Neural cell (in vitro differentiated cells): ENCODE measurements around the gene USP3. TPM values are rescaled to one million over a fixed set of nuclear protein-coding genes. Genes with fewer than 3 reads are reported as not detected.

ENCODE experiments used
- H2AFZ ChIP-seq: fragments of 200-600, 300-800 bp; sonication (generic), shearing (Covaris generic); 2 replicates; pipeline ENCODE4 v1.6.0; 2014; ENCODE audit warnings: low read depth, mild to moderate bottlenecking, antibody characterized with exemption, low read length, moderate library complexity
- H3F3A ChIP-seq: fragments of 200-600 bp; shearing (Covaris generic); 2 replicates; pipeline ENCODE4 v1.6.1; 2016; ENCODE audit warnings: mild to moderate bottlenecking, moderate library complexity, mixed read lengths, antibody characterized with exemption, low read length; ENCODE audit not compliant: insufficient read depth, poor library complexity, severe bottlenecking
- H3K27ac ChIP-seq: fragments of 200-600, 300-800 bp; sonication (generic), shearing (Covaris generic); 2 replicates; pipeline ENCODE4 v1.5.1; 2014; ENCODE audit warnings: mild to moderate bottlenecking, low read length, moderate library complexity
- H3K27me3 ChIP-seq: fragments of 300-800, 200-600 bp; sonication (generic), shearing (Covaris generic); 2 replicates; pipeline ENCODE4 v1.6.0; 2014; ENCODE audit warnings: mild to moderate bottlenecking, low read depth, low read length, moderate library complexity; ENCODE audit not compliant: insufficient read depth
- H3K36me3 ChIP-seq: fragments of 300-800, 200-600 bp; sonication (generic), shearing (Covaris generic); 2 replicates; pipeline ENCODE4 v1.5.1; 2014; ENCODE audit warnings: mild to moderate bottlenecking, antibody characterized with exemption, low read length, moderate library complexity; ENCODE audit not compliant: insufficient read depth
- H3K4me2 ChIP-seq: fragments of 300-800, 200-600 bp; sonication (generic), shearing (Covaris generic); 2 replicates; pipeline ENCODE4 v1.6.0; 2014; ENCODE audit warnings: mild to moderate bottlenecking, low read length
- H3K4me3 ChIP-seq: fragments of 300-800, 200-600 bp; sonication (generic), shearing (Covaris generic); 2 replicates; pipeline ENCODE4 v1.5.1; 2014; ENCODE audit warnings: mild to moderate bottlenecking, low read length, moderate library complexity
- H3K79me2 ChIP-seq: fragments of 200-600 bp; shearing (Covaris generic); replicated peaks from 2 replicates; pipeline ENCODE4 v1.6.0; 2014; ENCODE audit warnings: mild to moderate bottlenecking, low read length, moderate library complexity; ENCODE audit not compliant: insufficient read depth
- H3K9ac ChIP-seq: fragments of 300-800, 200-600 bp; sonication (generic), shearing (Covaris generic); 2 replicates; pipeline ENCODE4 v1.6.1; 2016; ENCODE audit warnings: mild to moderate bottlenecking, low read length, mixed read lengths
- H3K9me2 ChIP-seq: fragments of 200-600 bp; shearing (Covaris generic); 2 replicates; pipeline ENCODE4 v1.6.1; 2016; ENCODE audit warnings: mild to moderate bottlenecking, low read length, mixed read lengths; ENCODE audit not compliant: insufficient read depth
- H3K9me3 ChIP-seq: fragments of 200-600, 300-800 bp; sonication (generic), shearing (Covaris generic); 2 replicates; pipeline ENCODE4 v1.6.1; 2016; ENCODE audit warnings: mild to moderate bottlenecking, mixed run types, low read length, moderate library complexity, mixed read lengths
- H4K20me1 ChIP-seq: fragments of 200-600 bp; shearing (Covaris generic); 2 replicates; pipeline ENCODE4 v1.6.1; 2016; ENCODE audit warnings: mild to moderate bottlenecking, mixed run types; ENCODE audit not compliant: insufficient read depth
- CTCF ChIP-seq: fragments of 450-650 bp; IDR thresholded peaks from 2 replicates; pipeline ENCODE4 v1.5.1; 2014; ENCODE audit warnings: antibody characterized with exemption, mild to moderate bottlenecking, moderate library complexity; ENCODE audit not compliant: poor library complexity, severe bottlenecking
- EP300 ChIP-seq: fragments of 450-650 bp; conservative IDR thresholded peaks from 2 replicates; pipeline ENCODE4 v1.6.1; 2014; ENCODE audit warnings: antibody characterized with exemption, mild to moderate bottlenecking, moderate library complexity; ENCODE audit not compliant: poor library complexity, severe bottlenecking
- EZH2 ChIP-seq: fragments of 200-600, 300-800 bp; shearing (Covaris generic), sonication (generic); IDR thresholded peaks from 2 replicates; pipeline ENCODE4 v1.6.1; 2014; ENCODE audit warnings: antibody characterized with exemption, low read length, borderline replicate concordance, mild to moderate bottlenecking; ENCODE audit not compliant: insufficient read depth, poor library complexity, severe bottlenecking
- MXI1 ChIP-seq: fragments of 450-650 bp; conservative IDR thresholded peaks from 2 replicates; pipeline ENCODE4 v1.6.1; 2014; ENCODE audit warnings: antibody characterized with exemption, mild to moderate bottlenecking; ENCODE audit not compliant: poor library complexity, severe bottlenecking
- POLR2AphosphoS5 ChIP-seq: IDR thresholded peaks from 2 replicates; pipeline ENCODE4 v1.6.1; 2012
- RAD21 ChIP-seq: fragments of 450-650 bp; conservative IDR thresholded peaks from 2 replicates; pipeline ENCODE4 v1.6.1; 2014; ENCODE audit warnings: antibody characterized with exemption, mild to moderate bottlenecking, moderate library complexity
- SMC3 ChIP-seq: fragments of 450-650 bp; conservative IDR thresholded peaks from 2 replicates; pipeline ENCODE4 v1.6.1; 2014; ENCODE audit warnings: antibody characterized with exemption, mild to moderate bottlenecking, moderate library complexity; ENCODE audit not compliant: poor library complexity
- TAF1 ChIP-seq: IDR thresholded peaks from 2 replicates; pipeline ENCODE4 v1.6.1; 2012; ENCODE audit warnings: low read depth
- polyA plus RNA-seq: library from polyadenylated mRNA; depleted of rRNA; stranded (reverse); fragments of >200 nt; gene quantifications from 2 replicates; pipeline ENCODE4 v1.2.3, GENCODE V29; 2014
- TF ChIP-seq, protein P1 (sequence below): IDR thresholded peaks from 2 replicates; pipeline ENCODE4 v1.6.1; 2012; ENCODE audit warnings: borderline replicate concordance

USP3 gene
- polyA plus RNA-seq, 1 donor from 2014 or later, result 68.0 TPM

GRCh38 chr15:63466378-63467192 lies 37.8 kb upstream of the USP3 start:
- Histone ChIP-seq H3K4me3 (no peak overlapping the region), H3K79me2 (no peaks in the 10 kb centered on the region), H4K20me1 (no peaks in the 10 kb centered on the region), H3K27ac (no peak overlapping the region), H3K9me2 (no peaks in the 10 kb centered on the region), H3F3A (no peaks in the 10 kb centered on the region), H2AFZ (no peak overlapping the region), H3K4me2 (no peak overlapping the region), H3K36me3 (no peaks in the 10 kb centered on the region), H3K9me3 (no peaks in the 10 kb centered on the region), H3K9ac (no peak overlapping the region), H3K27me3 (no peaks in the 10 kb centered on the region)
- no peak for TF ChIP-seq MXI1
- no peak for TF ChIP-seq POLR2AphosphoS5
- TF ChIP-seq SMC3, result peak; percentile 56
- TF ChIP-seq RAD21, result peak; percentile 57
- TF ChIP-seq, protein P1, sequence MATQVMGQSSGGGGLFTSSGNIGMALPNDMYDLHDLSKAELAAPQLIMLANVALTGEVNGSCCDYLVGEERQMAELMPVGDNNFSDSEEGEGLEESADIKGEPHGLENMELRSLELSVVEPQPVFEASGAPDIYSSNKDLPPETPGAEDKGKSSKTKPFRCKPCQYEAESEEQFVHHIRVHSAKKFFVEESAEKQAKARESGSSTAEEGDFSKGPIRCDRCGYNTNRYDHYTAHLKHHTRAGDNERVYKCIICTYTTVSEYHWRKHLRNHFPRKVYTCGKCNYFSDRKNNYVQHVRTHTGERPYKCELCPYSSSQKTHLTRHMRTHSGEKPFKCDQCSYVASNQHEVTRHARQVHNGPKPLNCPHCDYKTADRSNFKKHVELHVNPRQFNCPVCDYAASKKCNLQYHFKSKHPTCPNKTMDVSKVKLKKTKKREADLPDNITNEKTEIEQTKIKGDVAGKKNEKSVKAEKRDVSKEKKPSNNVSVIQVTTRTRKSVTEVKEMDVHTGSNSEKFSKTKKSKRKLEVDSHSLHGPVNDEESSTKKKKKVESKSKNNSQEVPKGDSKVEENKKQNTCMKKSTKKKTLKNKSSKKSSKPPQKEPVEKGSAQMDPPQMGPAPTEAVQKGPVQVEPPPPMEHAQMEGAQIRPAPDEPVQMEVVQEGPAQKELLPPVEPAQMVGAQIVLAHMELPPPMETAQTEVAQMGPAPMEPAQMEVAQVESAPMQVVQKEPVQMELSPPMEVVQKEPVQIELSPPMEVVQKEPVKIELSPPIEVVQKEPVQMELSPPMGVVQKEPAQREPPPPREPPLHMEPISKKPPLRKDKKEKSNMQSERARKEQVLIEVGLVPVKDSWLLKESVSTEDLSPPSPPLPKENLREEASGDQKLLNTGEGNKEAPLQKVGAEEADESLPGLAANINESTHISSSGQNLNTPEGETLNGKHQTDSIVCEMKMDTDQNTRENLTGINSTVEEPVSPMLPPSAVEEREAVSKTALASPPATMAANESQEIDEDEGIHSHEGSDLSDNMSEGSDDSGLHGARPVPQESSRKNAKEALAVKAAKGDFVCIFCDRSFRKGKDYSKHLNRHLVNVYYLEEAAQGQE, result no peak
- TF ChIP-seq EZH2, result no peak
- peak; percentile 65 for TF ChIP-seq CTCF
- TF ChIP-seq EP300, result no peak
- no peak for TF ChIP-seq TAF1

DNA sequence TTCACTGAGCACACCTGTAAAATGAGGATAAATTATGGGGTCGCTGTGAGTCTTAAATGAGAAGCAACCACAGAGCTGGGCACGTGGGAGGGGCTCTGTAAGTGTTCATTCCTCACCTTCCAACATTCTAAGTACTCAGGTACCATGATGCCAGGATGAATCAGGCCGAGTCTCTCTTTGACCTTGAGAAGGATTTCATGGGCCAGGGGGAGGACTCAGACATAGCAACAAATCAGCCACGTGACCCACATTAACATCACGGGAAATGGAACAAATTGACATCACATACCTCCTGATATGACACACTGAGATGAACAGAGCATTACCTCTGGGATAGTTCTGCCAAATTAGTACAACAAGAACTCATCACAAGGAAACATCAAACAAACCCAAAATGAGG lies 35.2 kb upstream of the USP3 start:
- Histone ChIP-seq H2AFZ (no peak overlapping the region), H3K9ac (no peak overlapping the region), H3K9me3 (no peaks in the 10 kb centered on the region), H3K79me2 (no peaks in the 10 kb centered on the region), H3K4me3 (no peak overlapping the region), H3K27me3 (no peaks in the 10 kb centered on the region), H3K36me3 (no peaks in the 10 kb centered on the region), H3K9me2 (no peaks in the 10 kb centered on the region), H3F3A (no peaks in the 10 kb centered on the region), H4K20me1 (no peaks in the 10 kb centered on the region), H3K27ac (no peak overlapping the region), H3K4me2 (no peak overlapping the region)
- TF ChIP-seq CTCF (no peak), SMC3 (no peak), EZH2 (no peak), MXI1 (no peak), POLR2AphosphoS5 (no peak), EP300 (no peak), RAD21 (no peak), TAF1 (no peak)
- TF ChIP-seq, protein P1, result no peak
